HG02943 (cell line): ENCODE data around the gene CHORDC1.
"Not testable (repeated sequence)": the region's sequence is repeated elsewhere in the genome, so short reads cannot be mapped to it uniquely, and the experiment has no call there.

Experiments used
- ATAC-seq: cut with Tn5 transposase; IDR thresholded peaks from one replicate; pipeline ENCODE4 v1.9.1; 2021; ENCODE audit warnings: mild to moderate bottlenecking, low read depth, moderate library complexity; ENCODE audit not compliant: unreplicated experiment

CHORDC1 gene

DNA sequence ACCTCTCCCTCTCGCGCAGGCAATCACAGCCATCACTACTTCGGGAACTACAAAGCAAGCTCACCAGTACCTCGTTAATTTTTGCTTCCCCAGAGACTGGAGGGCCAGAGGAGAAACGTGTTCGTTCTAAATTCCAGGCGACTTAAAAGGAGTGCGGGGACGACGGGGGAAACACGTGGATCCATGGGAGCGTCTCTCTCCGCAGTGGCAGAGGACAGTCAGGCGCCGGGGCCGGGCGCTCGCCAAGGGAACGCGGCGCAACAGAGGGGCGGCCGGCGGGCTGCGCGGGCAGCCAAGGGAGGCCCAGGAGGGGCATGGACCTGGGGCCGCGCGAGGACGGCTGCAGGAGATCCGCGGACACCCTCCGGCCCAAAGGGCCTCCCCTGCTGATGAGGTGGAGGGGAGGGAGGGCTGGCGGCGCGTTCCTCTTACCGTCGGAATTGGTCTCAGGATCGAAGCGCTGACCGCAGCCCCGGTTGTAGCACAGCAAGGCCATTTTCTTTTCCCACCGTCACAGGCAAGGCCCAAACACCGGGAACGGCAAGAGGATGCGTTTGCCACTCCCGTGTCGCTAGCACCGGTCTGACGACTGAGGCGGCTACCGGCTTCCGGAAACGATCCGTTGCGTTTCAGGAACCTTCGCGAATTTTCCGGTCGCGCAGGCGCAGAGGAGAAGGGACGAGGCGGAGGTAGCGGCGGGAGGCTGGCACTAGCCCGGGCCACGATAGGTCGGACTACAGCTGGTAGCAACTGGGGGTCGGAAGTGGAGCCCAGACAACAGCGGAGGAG is at the start of gene CHORDC1:
Gene CHORDC1 (minus strand): TSS at position 591 of the 789 bp plus-strand sequence. CDS start 95 bp downstream, at position 496.
- ATAC-seq, result peak; percentile 97

GRCh38 chr11:90257158-90257525 is 34.3 kb upstream of the CHORDC1 start:
- no peak for ATAC-seq

GRCh38 chr11:90256404-90257157 is 33.7 kb upstream of the CHORDC1 start:
- ATAC-seq, result no peak

- ATAC-seq, result no peak
These were observed 31.2 kb upstream of the CHORDC1 start for GRCh38 chr11:90254065-90254464.

GRCh38 chr11:90252053-90252452 is 29.2 kb upstream of the CHORDC1 start:
- ATAC-seq, result no peak

DNA sequence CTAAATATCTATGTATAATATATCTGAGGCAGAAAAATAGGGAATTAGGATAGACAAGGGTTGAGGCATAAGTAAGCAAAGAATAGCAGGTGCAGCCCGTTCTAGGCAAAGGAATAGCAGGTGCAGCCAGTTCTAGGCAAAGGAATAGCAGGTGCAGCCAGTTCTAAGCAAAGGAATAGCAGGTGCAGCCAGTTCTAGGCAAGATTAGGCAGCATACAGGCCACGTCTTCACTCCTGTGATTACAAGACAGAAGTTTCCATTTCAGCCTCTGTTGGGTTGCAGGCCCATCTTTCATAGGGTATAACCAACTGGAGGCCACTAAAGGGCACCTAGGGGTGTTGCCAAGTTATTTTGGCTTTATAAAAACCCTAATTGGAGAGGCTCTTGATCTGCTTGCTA is 28.8 kb upstream of the CHORDC1 start:
- no peak for ATAC-seq

- ATAC-seq, result no peak
These were observed 28.1 kb upstream of the CHORDC1 start for GRCh38 chr11:90250970-90251369.

- ATAC-seq, result no peak
These were observed 23.6 kb upstream of the CHORDC1 start for GRCh38 chr11:90246468-90246867.

DNA sequence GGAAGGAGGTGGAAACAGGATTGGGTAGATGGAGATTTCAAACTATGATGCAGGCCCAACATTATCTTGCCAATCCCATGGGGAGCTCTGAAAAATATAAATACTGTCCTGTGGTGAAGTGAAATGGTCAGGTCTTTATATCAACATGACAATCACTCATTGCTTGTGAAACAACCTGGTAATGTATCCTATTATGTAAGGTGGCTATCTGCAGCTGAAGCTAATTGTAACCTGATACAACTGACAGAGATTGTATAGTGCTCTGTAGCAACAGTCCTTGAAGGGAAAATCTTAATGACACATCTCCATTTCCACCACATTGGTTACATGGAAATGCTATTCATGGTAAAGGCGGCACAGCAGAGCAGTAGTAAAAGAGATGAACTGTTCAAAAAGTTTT is 20.7 kb upstream of the CHORDC1 start:
- ATAC-seq, result no peak

GRCh38 chr11:90242894-90243416 is 20.1 kb upstream of the CHORDC1 start:
- ATAC-seq, result no peak

GRCh38 chr11:90241414-90241813 is 18.6 kb upstream of the CHORDC1 start:
- no peak for ATAC-seq

DNA sequence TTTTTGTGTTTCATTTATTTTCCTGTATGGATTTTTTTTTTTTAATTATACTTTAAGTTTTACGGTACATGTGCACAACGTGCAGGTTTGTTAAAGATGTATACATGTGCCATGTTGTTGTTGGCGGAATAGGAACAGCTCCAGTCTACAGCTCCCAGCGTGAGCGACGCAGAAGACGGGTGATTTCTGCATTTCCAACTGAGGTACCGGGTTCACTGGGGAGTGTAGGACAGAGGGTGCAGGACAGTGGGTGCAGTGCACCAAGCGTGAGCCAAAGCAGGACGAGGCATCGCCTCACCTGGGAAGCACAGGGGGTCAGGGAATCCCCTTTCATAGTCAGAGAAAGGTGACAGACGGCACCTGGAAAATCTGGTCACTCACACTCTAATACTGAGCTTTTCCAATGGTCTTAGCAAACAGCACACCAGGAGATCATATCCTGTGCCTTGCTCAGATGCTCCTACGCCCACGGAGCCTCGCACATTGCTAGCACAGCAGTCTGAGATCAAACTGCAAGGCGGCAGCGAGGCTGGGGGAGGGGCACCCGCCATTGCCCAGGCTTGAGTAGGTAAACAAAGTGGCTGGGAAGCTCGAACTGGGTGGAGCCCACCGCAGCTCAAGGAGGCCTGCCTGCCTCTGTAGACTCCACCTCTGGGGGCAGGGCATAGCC is 17.3 kb upstream of the CHORDC1 start:
- ATAC-seq, result not testable (repeated sequence)

GRCh38 chr11:90237004-90237403 is 14.2 kb upstream of the CHORDC1 start:
- ATAC-seq, result no peak

- ATAC-seq, result no peak
These were observed 12.7 kb upstream of the CHORDC1 start for GRCh38 chr11:90235526-90235925.

- no peak for ATAC-seq
These were observed 12.1 kb upstream of the CHORDC1 start for GRCh38 chr11:90234977-90235376.

DNA sequence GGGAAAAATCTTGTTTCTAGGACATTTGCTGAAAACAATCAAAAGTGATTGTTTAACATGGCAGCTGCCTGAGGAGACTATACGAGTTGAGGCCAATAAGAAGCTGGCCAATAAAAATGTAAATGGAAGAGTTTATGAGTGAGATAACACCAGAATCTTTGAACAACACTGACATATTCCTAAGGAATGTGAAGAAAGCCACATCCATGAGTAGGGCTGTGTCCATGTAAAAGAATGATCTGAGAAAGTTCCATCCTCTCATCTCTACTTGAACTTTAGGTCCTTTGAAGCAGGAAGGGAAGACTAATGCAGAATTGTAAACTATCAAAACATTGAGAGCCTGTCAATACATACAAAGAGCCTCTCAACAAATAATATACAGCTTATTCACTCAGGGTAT is 6.9 kb upstream of the CHORDC1 start:
- ATAC-seq, result no peak

- no peak for ATAC-seq
These were observed 5.2 kb upstream of the CHORDC1 start for GRCh38 chr11:90228056-90228455.

DNA sequence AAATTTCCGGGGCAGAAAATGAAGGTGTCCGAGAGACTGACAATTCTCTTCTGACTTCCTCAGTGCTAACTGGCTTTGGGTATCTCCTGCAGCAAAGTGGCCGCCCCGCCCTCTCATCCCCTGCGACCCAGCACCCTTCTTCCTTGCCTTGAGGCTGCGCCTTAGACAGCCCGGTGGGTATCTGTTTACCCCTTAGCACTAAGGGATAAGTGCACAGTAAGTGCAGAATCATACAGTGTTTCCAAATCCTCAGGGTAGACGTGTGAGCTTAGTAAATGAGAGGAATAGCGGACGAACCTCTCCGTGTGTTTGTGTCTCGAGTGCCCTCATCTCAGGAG is 368 bp upstream of the CHORDC1 start:
- ATAC-seq, result peak; percentile 50

DNA sequence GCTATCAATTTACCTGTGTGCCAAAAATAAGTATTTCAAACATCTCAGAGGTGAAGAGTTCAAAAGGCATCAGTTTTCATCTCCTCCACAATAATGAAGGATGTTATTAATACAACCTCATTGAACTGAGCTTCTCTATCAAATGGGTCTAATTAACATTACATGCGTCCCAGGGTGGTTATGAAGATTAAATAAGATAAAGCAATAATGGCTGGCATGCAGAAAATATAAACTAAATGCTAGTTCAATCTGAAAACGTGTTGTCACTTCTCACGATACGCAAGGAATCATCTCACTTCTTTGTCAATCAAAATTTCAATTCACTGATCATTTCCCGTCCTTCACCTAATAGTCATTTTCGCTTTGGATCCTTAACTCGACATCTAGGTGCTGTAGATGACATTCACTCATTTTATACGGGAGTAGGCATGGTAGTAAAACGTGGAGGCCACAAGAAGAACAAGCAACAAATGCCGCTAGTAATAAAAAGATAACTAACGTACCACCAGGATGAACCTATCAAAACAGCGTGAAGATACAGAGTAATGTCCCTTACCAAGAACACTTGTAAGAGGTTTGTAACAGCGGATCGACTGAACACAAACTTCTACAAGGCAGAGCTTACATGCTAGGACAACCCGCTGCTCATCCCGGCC is 918 bp downstream of the CHORDC1 start:
- peak; percentile 11 for ATAC-seq

GRCh38 chr11:90220391-90220790 is 2.5 kb downstream of the CHORDC1 start:
- ATAC-seq, result no peak

GRCh38 chr11:90219438-90219837 is 3.4 kb downstream of the CHORDC1 start:
- no peak for ATAC-seq
